Astrocyte of the cerebellum (primary cell): ENCODE results near the gene TSPAN14.
"Not testable (repeated sequence)": the region's sequence is repeated elsewhere in the genome, so short reads cannot be mapped to it uniquely, and the experiment has no call there.

Experiments
- DNase-seq: peaks from one replicate; pipeline ENCODE4 v3.0.0-alpha.2; 2011; ENCODE audit warnings: low read depth
- H3K4me3 ChIP-seq: 2 replicates; pipeline ENCODE4 v1.5.1; 2011; ENCODE audit warnings: mild to moderate bottlenecking, low read depth, low read length, moderate library complexity
- CTCF ChIP-seq: IDR thresholded peaks from 2 replicates; pipeline ENCODE4 v1.5.1; 2012; ENCODE audit warnings: low read length, low read depth, moderate library complexity, mild to moderate bottlenecking; ENCODE audit errors: missing control alignments
- in situ Hi-C: cut with HindIII; loops from 2 replicates; pipeline ENCODE4 v1.10.0; 2017; ENCODE audit warnings: low sequenced_read_pairs

The TSPAN14 gene

GRCh38 chr10:80528185-80528700 is 74.1 kb downstream of the TSPAN14 start:
- DNase-seq, result no peak
- no peak overlapping the region for H3K4me3 ChIP-seq
- TF ChIP-seq CTCF, result no peak
- in situ Hi-C loops, result no loop called here

- no peak for DNase-seq
- in situ Hi-C loops, result no loop called here
- no peak overlapping the region for H3K4me3 ChIP-seq
- no peak for TF ChIP-seq CTCF
These were observed 74.8 kb downstream of the TSPAN14 start for GRCh38 chr10:80528901-80529300.

- H3K4me3 ChIP-seq, result no peak overlapping the region
- TF ChIP-seq CTCF, result no peak
- in situ Hi-C loops, result no loop called here
- DNase-seq, result no peak
These were observed 75.5 kb downstream of the TSPAN14 start for GRCh38 chr10:80529604-80530003.

GRCh38 chr10:80530251-80530650 is 76.1 kb downstream of the TSPAN14 start:
- in situ Hi-C loops, result no loop called here
- no peak overlapping the region for H3K4me3 ChIP-seq
- TF ChIP-seq CTCF, result no peak
- DNase-seq, result no peak

- no peak for TF ChIP-seq CTCF
- in situ Hi-C loops, result no loop called here
- H3K4me3 ChIP-seq, result no peak overlapping the region
- no peak for DNase-seq
These were observed 76.7 kb downstream of the TSPAN14 start for GRCh38 chr10:80530816-80531215.

GRCh38 chr10:80532571-80532970 is 78.5 kb downstream of the TSPAN14 start:
- in situ Hi-C loops, result no loop called here
- TF ChIP-seq CTCF, result no peak
- no peak overlapping the region for H3K4me3 ChIP-seq
- no peak for DNase-seq

- DNase-seq, in situ Hi-C loops: not testable (repeated sequence)
These were observed 79.9 kb downstream of the TSPAN14 start for GRCh38 chr10:80534059-80534458.

GRCh38 chr10:80534646-80535045 is 80.5 kb downstream of the TSPAN14 start:
- in situ Hi-C loops, H3K4me3 ChIP-seq, DNase-seq: not testable (repeated sequence)

More at GRCh38 chr10:80534059-80534458, 79.9 kb downstream of the TSPAN14 start:
- H3K4me3 ChIP-seq, result not testable (repeated sequence)
